Stimulated activated CD8-positive, alpha-beta memory T cell treated with anti-CD3 and anti-CD28 coated beads, Interleukin-7, amount 100 ng/mL, for 48 hours (primary cell): ENCODE data around the gene SPR.

Experiments used
- DNase-seq, 2 donors: peaks; one replicate each; pipeline ENCODE4 v3.0.0-alpha.2; 2020; ENCODE audit warnings: low read depth in 1 of 2; ENCODE audit errors: extremely low read depth in 1 of 2

The SPR gene

DNA sequence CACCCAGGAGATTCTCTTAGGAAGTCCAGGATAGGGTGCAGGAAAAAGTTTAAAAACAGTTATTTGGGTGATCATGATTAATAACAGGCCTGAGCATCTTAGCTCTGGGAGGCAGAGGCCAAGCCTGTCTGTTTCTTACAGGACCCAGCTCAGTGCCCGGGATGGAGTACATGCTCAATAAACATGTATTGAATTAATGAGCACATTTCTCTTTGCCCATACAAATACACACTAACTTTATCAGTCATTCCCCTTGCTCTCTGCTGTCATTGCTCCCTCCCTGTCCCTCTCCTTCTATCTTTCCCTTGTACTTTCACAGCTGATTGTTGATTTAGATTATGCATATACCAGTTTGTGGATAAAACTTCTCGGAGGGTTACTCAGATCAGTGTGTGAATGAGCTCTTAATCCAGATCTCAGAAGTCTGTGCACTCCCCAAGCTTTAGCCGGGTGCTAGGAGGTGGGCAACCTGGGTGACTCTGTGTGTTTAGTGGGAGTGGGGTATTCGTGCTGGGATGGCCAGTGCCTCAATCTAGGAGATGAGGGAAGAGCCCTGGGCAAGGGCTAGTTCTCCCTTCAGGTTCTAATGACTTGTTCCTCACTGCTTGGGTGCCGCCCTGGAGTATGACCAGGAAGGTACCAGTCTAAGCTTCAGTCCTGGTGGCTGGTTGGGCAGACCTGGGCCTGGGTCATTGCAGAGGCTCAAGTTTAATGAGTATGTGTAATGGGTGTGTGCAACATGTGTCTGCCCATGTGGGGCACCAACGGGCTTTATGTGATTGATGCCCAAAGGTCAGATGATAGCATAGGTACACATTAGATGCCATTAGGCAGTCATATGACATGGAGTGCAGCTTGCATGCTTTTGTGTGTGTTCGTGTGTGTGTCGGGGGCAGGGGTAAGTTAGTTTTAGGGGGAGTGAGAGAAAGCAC lies 40.7 kb downstream of the SPR start:
- no peak for DNase-seq

DNA sequence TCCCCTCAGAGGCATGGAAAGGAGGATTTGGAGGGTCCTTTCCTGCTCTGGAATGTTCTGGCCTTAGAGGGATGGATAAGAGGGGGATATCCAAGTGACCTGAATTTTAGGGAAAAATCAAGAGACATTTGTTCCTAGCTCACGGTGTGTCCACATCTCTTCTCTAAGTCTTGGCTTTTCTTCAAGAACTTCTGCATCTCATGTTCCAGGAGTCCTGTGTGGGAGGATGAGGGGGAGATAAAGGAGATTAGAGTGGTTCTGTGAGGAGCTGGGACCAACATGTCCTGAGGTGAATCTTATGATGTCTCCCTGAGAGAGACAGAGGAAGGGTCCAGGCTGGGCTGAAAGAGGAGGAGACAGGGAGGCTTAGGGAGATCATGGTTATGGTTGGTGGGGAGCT lies 41.8 kb downstream of the SPR start:
- DNase-seq = no peak

DNA sequence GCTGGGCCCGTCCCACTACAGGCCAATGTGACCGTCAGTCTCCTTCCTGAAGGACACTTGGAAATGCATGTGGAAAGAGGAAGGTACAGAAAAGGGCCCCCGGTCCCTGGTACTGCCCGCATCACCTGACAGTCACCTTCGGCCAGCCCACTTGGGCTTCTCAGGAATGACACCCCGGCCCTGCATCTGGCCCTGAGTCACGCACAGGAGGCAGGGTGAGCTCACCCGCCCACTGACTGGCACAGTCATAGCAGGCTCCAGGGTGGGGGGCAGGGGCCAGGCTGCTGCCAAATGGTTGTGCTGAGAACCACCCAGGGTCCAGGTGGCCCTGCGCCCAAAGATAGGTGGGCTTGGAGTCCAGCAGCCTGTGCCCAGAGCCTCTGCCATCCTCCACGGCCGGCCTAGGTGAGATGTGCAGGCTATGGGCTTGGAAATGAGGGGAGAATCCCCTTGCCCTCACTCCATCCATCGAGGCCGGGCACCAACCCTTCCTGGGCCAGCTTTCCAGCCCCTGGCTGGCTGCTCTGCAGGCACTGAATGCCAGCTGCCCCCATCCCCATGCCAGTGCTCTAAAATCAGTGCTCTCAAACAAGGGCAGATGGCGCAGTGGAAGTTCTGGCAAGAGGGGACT lies 44.2 kb downstream of the SPR start:
- DNase-seq = peak in 1 of 2 donors; percentile 40

DNA sequence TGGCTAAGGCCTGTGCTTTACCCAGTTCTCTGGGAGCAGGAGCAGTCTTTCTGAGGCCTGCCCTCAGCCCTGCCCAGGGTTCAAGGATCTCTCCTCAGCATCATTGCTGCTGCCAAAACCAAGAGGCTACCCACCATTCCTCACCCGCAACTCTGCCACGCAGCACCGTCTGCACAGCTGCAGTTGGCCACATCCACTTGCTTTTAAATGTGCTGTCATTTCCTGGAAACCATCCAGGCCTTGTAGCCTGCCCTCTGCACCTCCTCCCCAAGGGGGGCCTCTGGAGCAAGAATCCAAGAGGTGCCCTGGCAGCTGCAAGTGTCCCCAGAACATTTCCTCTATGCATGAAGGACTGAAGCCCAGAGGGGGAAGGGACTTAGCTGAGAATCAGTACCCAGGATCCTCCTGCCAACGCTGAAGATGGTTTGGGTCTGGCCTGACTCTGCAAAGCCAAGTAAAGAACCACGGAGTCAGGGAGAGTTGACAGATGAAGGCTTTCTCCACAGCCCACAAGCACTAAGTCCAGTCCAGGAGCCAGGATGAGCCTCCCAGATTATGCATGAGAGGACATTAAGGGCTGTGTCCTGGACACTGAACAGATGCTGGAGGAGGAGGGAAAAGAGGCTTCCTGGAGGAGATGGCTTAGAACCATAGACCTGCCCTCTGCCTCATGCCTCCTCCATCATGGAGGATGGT lies 45.0 kb downstream of the SPR start:
- DNase-seq = no peak

DNA sequence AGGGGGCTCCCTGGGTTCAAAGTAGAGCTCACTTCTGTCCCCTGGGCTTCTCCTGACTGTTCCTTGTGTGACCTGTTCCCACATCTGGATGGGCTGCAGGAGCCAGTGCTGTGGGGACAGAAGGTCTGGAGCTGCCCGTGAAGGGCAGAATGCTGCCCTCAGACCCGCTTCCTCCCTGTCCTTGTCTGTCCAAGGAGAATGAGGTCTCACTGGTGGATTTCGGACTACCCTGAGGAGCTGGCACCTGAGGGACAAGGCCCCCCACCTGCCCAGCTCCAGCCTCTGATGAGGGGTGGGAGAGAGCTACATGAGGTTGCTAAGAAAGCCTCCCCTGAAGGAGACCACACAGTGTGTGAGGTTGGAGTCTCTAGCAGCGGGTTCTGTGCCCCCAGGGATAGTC lies 45.6 kb downstream of the SPR start:
- DNase-seq = no peak

DNA sequence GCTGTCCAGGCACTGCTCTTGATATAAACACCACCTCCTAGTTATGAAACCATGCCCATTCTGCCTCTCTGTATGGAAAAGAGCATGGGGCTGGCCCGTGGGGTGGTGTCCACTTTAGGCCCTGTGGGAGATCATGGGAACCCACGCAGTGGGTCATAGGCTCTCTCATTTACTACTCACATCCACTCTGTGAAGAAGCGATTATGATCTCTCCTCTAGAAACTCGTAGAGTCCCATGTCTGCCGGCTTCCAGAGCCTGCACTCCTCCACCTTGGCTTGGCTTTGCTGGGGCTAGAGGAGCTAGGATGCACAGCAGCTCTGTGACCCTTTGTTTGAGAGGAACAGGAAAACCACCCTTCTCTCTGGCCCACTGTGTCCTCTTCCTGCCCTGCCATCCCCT lies 46.0 kb downstream of the SPR start:
- DNase-seq = no peak

DNA sequence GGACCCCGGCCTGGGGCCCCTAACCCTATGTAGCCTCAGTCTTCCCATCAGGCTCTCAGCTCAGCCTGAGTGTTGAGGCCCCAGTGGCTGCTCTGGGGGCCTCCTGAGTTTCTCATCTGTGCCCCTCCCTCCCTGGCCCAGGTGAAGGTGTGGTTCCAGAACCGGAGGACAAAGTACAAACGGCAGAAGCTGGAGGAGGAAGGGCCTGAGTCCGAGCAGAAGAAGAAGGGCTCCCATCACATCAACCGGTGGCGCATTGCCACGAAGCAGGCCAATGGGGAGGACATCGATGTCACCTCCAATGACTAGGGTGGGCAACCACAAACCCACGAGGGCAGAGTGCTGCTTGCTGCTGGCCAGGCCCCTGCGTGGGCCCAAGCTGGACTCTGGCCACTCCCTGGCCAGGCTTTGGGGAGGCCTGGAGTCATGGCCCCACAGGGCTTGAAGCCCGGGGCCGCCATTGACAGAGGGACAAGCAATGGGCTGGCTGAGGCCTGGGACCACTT lies 46.5 kb downstream of the SPR start:
- no peak for DNase-seq

DNA sequence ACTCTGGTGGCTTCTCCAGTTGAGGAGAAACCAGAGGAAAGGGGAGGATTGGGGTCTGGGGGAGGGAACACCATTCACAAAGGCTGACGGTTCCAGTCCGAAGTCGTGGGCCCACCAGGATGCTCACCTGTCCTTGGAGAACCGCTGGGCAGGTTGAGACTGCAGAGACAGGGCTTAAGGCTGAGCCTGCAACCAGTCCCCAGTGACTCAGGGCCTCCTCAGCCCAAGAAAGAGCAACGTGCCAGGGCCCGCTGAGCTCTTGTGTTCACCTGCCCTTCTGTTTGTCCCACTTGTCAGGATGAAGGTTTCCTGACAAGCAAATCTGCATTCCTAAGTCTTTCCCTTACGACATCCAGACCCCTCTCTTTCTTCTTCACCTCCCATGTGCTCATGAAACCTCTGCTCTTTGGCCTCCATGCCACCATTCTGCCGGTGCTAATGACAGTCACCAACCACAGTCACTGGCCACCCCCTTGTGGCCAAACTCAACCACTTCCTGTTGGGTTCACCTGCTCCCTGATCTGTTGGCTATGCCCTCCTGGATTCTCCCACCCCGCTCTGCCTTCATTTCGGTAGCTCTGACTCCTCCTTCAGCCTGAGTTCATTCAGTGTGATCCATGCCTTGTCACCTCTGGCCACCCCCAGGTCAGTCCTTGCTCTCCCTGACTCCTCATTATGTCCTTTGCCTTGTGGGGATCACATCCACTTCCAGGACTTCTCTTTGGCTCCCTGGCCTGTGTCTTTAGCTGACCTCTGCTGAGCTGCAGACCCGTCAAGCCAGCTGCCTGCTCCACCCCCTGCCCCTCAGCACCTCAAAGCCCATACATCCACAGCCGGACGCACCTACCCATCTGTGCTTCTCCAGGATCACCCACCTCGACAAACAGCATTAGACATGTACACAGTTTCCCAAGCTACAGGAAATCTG lies 47.7 kb downstream of the SPR start:
- DNase-seq = no peak

DNA sequence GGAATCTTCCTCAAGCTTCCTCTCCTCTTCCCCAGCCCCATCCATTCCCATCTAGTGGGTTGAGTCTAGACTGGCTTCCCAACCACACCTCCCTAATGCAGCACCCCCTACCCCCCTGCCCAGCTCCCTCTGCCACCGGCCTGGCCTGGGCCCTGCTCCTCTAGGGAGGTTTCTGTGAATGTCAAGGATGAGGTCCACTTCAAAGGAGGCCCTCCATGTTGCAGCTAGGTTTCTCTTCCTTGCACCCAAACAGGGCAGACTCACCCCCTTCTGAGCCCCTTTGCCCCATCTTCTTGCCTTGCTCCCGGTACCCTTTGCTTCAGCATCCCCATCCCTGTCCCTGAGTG lies 48.4 kb downstream of the SPR start:
- DNase-seq = no peak

DNA sequence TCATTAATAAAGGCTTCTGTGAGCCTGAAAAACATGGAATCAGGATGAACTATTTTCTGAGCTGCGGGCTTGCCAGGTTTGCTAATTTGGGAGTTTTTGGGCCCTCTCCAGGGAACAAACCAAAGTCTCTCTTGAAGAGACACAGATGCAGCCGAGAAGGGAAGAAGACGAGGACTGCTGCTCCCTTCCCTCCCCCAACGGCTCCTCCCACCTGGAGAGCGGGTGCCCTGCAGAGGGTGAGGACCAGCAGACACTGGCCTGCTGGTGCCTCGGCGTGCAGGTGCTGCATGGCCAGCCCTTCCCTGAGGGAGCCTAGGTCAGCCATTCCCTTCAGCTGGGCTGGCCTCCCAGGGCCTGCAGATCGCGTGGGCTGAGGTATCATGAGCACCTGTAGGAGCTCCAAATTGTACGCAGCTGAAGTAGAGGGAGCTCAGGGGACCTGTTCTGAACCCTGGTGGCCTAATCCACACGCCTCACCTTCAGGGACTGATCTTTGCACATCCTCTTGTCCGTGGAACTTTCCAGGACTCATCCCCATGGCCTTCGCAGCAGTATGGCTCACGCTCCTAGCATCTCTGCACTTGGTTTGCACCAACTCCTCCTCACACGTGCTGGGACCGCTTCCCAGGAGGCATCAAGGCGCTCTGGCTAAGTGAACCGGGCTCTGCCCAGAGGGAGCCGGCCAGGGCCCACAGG lies 49.6 kb downstream of the SPR start:
- DNase-seq = no peak

DNA sequence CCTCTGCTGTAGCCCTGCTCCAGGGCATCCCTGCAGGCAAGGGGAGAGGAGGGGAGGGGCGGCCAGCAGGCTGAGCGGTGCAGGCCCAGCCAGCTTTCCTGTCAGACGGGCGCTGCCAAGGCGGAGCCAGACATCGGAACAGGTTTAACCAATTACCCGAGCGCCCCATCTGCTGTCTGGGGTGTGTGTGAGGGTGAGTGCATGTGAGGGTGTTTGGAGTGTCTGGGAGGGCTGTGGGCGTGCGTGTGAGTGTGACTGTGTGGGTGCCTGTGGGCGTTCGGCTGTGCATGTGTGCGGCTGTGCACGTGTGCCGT lies 50.1 kb downstream of the SPR start:
- DNase-seq = no peak

DNA sequence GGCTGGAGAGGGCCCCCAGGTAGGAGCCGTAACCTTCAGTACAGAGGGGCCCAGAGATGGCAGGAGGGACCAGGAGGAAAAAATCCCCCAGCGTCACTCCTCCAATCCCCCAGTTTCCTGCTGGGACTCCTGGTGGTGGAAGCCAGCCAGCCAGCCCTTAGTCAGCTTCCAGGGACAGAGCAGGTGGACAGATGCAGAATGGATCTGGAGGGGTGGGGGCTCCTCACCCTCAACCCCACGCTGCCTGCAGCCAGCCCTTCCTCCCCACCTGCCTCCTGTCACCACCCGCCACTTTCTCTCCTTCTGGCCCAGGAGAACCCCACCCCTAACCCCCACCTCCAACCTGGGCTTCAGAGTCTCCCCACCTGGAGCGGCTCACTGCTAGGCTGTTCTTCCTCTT lies 51.2 kb downstream of the SPR start:
- DNase-seq = no peak

DNA sequence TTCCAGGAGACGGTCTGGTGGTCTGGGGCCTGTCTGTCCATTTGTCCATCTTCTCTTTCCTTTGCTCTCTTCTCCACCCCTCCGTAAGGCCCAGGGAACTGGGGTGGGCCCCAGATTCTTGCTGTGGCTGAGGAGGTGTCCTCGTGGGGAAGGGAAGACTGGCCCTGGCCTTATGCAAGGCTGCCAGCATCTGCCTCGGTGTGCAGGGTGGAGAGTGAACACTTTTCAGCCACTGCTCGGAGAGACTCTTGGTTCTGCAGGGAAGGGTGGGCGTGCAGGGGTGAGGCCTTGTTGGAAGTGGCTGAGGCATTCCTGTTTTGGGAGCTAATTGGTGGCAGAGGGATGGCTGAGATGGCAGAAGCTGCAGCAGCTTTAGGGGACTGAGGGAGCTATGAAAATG lies 53.2 kb downstream of the SPR start:
- DNase-seq = no peak

DNA sequence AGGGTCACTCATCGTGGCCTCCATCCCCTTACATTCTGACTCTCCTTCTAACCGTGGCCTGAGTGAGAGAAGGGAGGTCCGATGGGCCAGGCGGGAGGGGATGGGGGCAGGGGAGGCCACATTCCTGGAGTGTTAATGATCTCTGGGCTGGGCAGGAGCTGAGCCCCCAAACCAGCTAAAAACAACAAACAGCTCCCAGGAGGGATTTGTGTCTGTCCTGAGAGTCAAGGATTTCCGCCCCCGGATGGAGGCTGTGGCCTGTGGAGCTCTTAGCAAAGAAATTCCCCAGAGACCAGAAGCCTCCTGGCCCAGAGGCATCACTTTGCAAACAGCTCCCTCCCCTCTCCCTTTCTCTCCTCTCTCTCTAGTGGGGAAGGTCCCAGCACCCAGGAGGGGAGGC lies 53.6 kb downstream of the SPR start:
- DNase-seq = no peak
